ENCODE measurements around the gene CDPF1. TPM values are rescaled to one million over a fixed set of nuclear protein-coding genes. Genes with fewer than 3 reads are reported as not detected.

The CDPF1 gene
- total RNA-seq, 1 donor from 2014 or later = 6.9 TPM

GRCh38 chr22:46195487-46196165 lies 54.5 kb downstream of the CDPF1 start:
- Mint-ChIP-seq H3K4me1 (ENCODE audit: low read depth, unreplicated experiment) (no peaks in the 10 kb centered on the region), H3K27ac (ENCODE audit: unreplicated experiment) (no peak overlapping the region), H3K9me3 (ENCODE audit: unreplicated experiment) (no peaks in the 10 kb centered on the region), H3K4me3 (ENCODE audit: unreplicated experiment) (no peak overlapping the region), H3K36me3 (ENCODE audit: unreplicated experiment) (no peaks in the 10 kb centered on the region), H3K27me3 (ENCODE audit: unreplicated experiment) (peaks cover 4% of the 10 kb centered on the region)
- no peak for TF ChIP-seq CTCF (IDR thresholded peaks at IDR 0.05; ENCODE audit: partially characterized antibody, unreplicated experiment)
- no peak for DNase-seq

Other genes starting within 250 kb of the CDPF1 start
- 1.8 TPM for gene PPARA, start 99.8 kb downstream of the CDPF1 start, total RNA-seq (ENCODE audit: unreplicated experiment)
- gene PKDREJ, start 13.1 kb upstream of the CDPF1 start, total RNA-seq (ENCODE audit: unreplicated experiment) = not detected
- 12.5 TPM for gene TTC38, start 17.7 kb upstream of the CDPF1 start, total RNA-seq (ENCODE audit: unreplicated experiment)
- gene GTSE1, start 46.6 kb upstream of the CDPF1 start, total RNA-seq (ENCODE audit: unreplicated experiment) = 7.5 TPM
- 60.8 TPM for gene TRMU, start 85.4 kb upstream of the CDPF1 start, total RNA-seq (ENCODE audit: unreplicated experiment)

All from glutamatergic neuron (in vitro differentiated cells).